GM10248 (cell line): ENCODE measurements around the gene CBFA2T3.
A peak's percentile ranks its signal among the peaks of the same experiment; 100 is the strongest.

Experiments
- CTCF ChIA-PET: fragments of 300-600 bp; sonication (Branson Sonifier 250); formaldehyde crosslinking; extraction: SDS; loops from one replicate; lab custom pipeline; 2021; ENCODE audit warnings: antibody characterized with exemption; lab: Yijun Ruan, JAX
- POLR2A ChIA-PET: fragments of 350-650 bp; sonication (Branson Sonifier 250); formaldehyde crosslinking; extraction: SDS; loops from one replicate; lab custom pipeline; 2020; ENCODE audit warnings: antibody characterized with exemption; lab: Yijun Ruan, JAX
- DNase-seq: peaks from one replicate; pipeline ENCODE4 v3.0.0; 2012; ENCODE audit errors: extremely low spot score
- TF ChIP-seq, protein P1 (sequence below): IDR thresholded peaks from 2 replicates; pipeline ENCODE4 v1.5.1; 2012; ENCODE audit warnings: mild to moderate bottlenecking, low read depth; ENCODE audit errors: extremely low read depth, missing control alignments, control extremely low read depth

Gene CBFA2T3

DNA sequence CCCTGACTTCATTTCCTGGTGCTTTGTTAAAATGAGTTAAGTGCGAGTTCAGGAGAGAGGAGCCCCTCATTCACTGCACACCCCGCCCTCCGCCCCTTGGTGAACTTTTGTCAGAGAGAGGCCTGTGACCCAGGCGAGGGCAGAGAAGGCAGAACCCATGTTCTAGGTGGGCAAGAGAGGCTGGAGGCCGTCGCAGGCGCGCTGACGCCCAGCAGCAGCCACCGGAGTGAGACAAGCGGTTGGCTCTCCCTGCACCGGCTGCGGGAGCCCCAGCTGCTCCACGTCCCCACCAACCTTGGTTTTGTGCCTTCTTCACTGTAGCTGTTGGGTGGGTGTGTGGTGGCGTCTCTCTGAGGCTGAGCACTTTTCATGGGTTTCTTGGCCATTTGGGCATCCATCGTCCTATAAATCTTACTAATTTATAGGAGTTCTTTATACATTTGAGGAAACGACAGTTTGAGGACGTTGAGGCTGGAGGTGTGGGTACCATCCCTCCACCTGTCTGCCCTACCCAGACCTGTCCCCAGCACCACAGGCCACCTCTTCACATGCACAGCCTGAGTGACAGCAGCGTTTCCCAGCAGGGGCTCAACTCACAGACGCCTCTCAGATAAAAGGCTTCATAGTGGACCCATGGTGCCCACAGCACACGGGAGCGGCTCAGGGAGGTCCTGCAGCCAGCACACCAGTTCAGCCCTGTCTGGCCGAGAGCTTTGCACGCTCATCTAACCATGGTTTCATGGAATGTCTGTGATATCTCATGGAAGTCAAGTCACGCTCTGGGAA lies 45.2 kb upstream of the CBFA2T3 start:
- ChIA-PET POLR2A (no interaction called here), CTCF (no interaction called here)
- DNase-seq, result no peak
- TF ChIP-seq, protein P1, sequence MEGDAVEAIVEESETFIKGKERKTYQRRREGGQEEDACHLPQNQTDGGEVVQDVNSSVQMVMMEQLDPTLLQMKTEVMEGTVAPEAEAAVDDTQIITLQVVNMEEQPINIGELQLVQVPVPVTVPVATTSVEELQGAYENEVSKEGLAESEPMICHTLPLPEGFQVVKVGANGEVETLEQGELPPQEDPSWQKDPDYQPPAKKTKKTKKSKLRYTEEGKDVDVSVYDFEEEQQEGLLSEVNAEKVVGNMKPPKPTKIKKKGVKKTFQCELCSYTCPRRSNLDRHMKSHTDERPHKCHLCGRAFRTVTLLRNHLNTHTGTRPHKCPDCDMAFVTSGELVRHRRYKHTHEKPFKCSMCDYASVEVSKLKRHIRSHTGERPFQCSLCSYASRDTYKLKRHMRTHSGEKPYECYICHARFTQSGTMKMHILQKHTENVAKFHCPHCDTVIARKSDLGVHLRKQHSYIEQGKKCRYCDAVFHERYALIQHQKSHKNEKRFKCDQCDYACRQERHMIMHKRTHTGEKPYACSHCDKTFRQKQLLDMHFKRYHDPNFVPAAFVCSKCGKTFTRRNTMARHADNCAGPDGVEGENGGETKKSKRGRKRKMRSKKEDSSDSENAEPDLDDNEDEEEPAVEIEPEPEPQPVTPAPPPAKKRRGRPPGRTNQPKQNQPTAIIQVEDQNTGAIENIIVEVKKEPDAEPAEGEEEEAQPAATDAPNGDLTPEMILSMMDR, result no peak

DNA sequence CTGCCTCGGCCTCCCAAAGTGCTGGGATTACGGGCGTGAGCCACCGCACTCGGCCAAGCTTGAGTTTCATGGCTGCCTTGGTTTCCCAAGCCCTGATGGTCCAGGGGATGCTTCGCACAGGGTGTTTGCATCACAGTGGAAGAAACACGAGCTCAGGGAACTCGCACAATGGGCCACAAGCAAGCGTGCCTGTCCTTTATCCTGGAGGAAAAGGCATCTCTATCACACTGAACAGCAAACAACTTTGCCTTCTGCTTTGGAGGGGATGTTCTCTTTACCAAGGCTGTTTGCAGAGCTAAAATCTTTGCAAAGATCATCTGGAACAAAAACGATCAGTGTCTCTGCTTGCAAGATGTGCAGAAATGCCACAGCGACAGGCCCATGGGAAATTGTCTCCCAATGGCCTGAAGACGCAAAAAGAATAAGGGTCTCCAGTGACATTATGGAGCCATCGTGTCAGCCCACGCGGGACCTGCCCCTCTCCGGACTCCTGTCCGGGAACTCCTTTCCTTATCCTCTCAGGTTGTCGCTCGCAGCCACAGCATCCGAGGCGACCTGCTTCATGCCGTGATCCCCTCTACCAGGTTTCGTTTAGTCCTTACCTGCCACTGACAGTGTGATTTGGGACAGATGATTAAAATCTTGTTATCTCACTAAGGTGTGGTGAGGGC lies 44.1 kb upstream of the CBFA2T3 start:
- CTCF ChIA-PET, result no interaction called here
- POLR2A ChIA-PET, result no interaction called here
- no peak for DNase-seq
- TF ChIP-seq, protein P1, result no peak

DNA sequence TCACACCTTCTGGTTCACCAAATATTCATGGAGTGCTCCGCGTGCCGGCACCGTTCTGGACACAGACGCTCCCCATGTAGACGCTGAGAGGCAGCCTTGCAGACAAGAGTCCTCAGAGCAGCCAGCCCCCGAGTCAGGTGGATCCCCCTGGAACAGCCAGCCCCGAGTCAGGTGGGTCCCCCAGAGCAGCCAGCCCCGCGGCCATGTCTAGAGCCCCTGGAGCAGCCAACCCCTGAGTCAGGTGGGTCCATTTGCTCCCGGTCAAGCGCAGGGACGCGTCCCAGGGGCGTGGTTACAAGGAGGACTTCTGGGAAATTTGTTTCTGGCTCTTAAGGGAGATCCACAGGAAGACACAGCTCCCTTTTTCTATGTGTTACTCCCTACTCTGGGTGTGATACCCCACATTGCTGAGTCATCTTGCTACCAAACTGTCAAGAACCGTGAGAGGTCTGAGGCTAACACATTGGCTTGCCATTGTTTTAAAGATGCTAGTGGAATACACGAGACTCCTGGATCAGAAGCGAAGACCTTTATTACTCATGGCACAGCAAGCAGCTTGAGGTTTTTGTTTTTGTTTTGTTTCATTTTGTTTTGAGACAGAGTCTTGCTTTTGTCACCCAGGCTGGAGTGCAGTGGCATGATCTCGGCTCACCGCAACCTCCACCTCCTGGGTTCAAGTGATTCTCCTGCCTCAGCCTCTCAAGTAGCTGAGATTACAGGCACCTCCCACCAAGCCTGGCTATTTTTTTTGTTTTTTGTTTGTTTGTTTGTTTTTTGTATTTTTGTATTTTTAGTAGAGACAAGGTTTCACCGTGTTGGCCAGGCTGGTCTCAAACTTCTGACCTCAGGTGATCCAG lies 43.3 kb upstream of the CBFA2T3 start:
- POLR2A ChIA-PET, result no interaction called here
- CTCF ChIA-PET, result no interaction called here

DNA sequence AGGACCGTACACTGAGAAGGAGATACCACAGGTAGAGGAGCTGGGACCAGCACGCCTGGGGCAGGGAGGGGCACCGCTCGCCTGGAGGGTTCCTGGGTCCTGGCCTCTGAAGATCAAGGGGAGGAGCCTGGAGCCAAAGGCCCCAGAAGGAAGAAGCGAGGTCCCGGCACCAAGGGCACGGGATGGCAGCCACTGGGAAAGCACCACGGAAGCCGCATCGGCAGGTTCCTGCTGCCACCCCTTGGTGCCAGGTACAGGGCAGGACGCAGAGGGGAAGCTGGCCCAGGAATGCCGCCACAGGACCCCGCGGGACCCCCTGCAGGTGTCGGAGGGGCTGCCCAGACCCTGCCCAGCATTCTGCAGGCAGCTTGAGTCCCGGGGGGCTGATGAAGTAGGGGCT lies 42.5 kb upstream of the CBFA2T3 start:
- TF ChIP-seq, protein P1, result no peak
- no peak for DNase-seq
- ChIA-PET CTCF (no interaction called here), POLR2A (no interaction called here)

More for the DNA sequence above, 43.3 kb upstream of the CBFA2T3 start:
- DNase-seq, result peak; percentile 77
- TF ChIP-seq, protein P1, result no peak

DNA sequence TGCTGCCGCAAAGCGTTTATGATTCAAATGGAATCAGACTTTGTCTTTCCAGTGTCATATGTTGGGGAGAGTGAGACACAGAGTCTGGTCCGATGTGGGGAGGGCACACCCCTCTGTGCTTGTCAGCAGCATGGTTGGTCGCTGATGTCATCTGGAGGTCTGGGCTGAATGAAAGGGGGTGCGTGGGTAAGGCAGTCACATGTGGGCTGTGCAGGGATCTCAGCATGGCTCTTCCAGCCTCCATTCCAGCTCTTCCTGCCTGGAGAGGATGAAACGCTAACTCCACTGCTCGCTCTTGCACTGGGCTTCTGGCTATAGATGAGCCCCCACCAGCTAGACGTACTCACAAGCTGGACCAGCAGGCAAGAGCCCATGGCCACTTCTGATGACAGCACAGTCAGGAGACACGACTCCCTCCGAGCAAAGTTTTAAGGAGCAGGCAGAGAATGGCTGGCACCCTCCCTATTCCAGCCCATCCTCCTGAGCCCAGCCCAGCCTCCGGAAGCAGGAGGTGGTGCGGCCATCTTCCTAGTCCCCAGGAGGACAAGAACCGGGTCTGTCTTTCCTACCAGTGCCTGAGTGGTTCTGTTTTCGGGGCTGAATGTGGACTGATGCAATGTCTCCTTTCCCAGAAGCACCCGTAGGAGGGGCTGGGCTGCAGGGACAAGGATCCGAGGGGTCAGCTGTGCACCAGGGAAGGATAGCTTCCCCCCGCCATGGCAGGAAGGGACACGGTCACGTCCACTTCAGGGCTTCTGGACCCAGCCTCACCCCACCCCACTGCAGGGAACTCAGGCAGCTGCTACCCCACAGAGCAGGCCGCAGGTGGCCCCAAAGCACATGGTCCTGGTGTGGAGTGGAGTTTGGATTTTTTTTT lies 41.5 kb upstream of the CBFA2T3 start:
- ChIA-PET CTCF (no interaction called here), POLR2A (no interaction called here)
- TF ChIP-seq, protein P1, result no peak
- no peak for DNase-seq
